ENCODE results near the gene GATAD1.

GATAD1 gene

GRCh38 chr7:92447345-92448204 lies at the start of gene GATAD1:
GATAD1 (plus strand) TSS chr7:92447482; CDS start chr7:92447730, 248 bp downstream.
- DNase-seq, result peak; percentile 91
- Histone ChIP-seq H3F3A (ENCODE audit: insufficient read depth, low read length) (peaks cover 8% of the 10 kb centered on the region; the same call in 1 of the 2 replicates), H2AFZ (ENCODE audit: low read length) (peak within 1 kb of the TSS; percentile 96), H3K27ac (ENCODE audit: low read length) (peak within 1 kb of the TSS; percentile 73; the same call in 1 of the 2 replicates), H3K36me3 (replicated peaks; ENCODE audit: insufficient read depth, low read length) (no peaks in the 10 kb centered on the region), H3K4me2 (ENCODE audit: low read depth, low read length) (peak within 1 kb of the TSS; percentile 68), H3K4me1 (ENCODE audit: low read length) (no peaks in the 10 kb centered on the region), H4K20me1 (ENCODE audit: insufficient read depth, low read length) (no peaks in the 10 kb centered on the region), H3K79me2 (ENCODE audit: low read length) (no peaks in the 10 kb centered on the region), H3K4me3 (ENCODE audit: low read length) (peak within 1 kb of the TSS; percentile 92), H3K27me3 (replicated peaks; ENCODE audit: insufficient read depth, low read length) (no peaks in the 10 kb centered on the region), H3K9ac (ENCODE audit: low read length) (peak within 1 kb of the TSS; percentile 93), H3K9me3 (replicated peaks; ENCODE audit: insufficient read depth, low read length) (no peaks in the 10 kb centered on the region), H3K9me2 (replicated peaks; ENCODE audit: insufficient read depth, low read length) (no peaks in the 10 kb centered on the region)
- TF ChIP-seq EZH2phosphoT487 (IDR thresholded peaks at IDR 0.05; ENCODE audit: low read length) (no peak), CTCF (IDR thresholded peaks at IDR 0.05; ENCODE audit: low read length) (peak; percentile 81; the same call in 1 of the 2 replicates), EZH2 (optimal IDR thresholded peaks at IDR 0.05; ENCODE audit: low read depth, low read length) (no peak)

GRCh38 chr7:92397542-92397941 lies 49.7 kb upstream of the GATAD1 start:
- Histone ChIP-seq H2AFZ (ENCODE audit: low read length) (no peak overlapping the region), H3K9me2 (replicated peaks; ENCODE audit: insufficient read depth, low read length) (no peaks in the 10 kb centered on the region), H3K36me3 (replicated peaks; ENCODE audit: insufficient read depth, low read length) (no peaks in the 10 kb centered on the region; the same call in 1 of the 2 replicates), H3K79me2 (ENCODE audit: low read length) (no peaks in the 10 kb centered on the region), H3K9ac (ENCODE audit: low read length) (no peak overlapping the region), H3K27ac (ENCODE audit: low read length) (no peak overlapping the region), H3K4me3 (ENCODE audit: low read length) (no peak overlapping the region), H3K4me2 (ENCODE audit: low read depth, low read length) (no peak overlapping the region), H3K4me1 (ENCODE audit: low read length) (no peaks in the 10 kb centered on the region), H3K9me3 (replicated peaks; ENCODE audit: insufficient read depth, low read length) (no peaks in the 10 kb centered on the region), H3K27me3 (replicated peaks; ENCODE audit: insufficient read depth, low read length) (no peaks in the 10 kb centered on the region), H4K20me1 (ENCODE audit: insufficient read depth, low read length) (no peaks in the 10 kb centered on the region), H3F3A (ENCODE audit: insufficient read depth, low read length) (no peaks in the 10 kb centered on the region)
- TF ChIP-seq EZH2phosphoT487 (IDR thresholded peaks at IDR 0.05; ENCODE audit: low read length), result no peak
- no peak for TF ChIP-seq EZH2 (optimal IDR thresholded peaks at IDR 0.05; ENCODE audit: low read depth, low read length)
- TF ChIP-seq CTCF (IDR thresholded peaks at IDR 0.05; ENCODE audit: low read length), result no peak
- no peak for DNase-seq

GRCh38 chr7:92400013-92400412 lies 47.3 kb upstream of the GATAD1 start:
- no peak for DNase-seq
- Histone ChIP-seq H3K27me3 (replicated peaks; ENCODE audit: insufficient read depth, low read length) (no peaks in the 10 kb centered on the region), H3K9me2 (replicated peaks; ENCODE audit: insufficient read depth, low read length) (no peaks in the 10 kb centered on the region), H3F3A (ENCODE audit: insufficient read depth, low read length) (no peaks in the 10 kb centered on the region), H3K4me1 (ENCODE audit: low read length) (no peaks in the 10 kb centered on the region), H3K9me3 (replicated peaks; ENCODE audit: insufficient read depth, low read length) (no peaks in the 10 kb centered on the region), H3K36me3 (replicated peaks; ENCODE audit: insufficient read depth, low read length) (no peaks in the 10 kb centered on the region; the same call in 1 of the 2 replicates), H3K9ac (ENCODE audit: low read length) (no peak overlapping the region), H3K4me3 (ENCODE audit: low read length) (no peak overlapping the region), H3K27ac (ENCODE audit: low read length) (no peak overlapping the region), H4K20me1 (ENCODE audit: insufficient read depth, low read length) (no peaks in the 10 kb centered on the region), H2AFZ (ENCODE audit: low read length) (no peak overlapping the region), H3K4me2 (ENCODE audit: low read depth, low read length) (no peak overlapping the region), H3K79me2 (ENCODE audit: low read length) (no peaks in the 10 kb centered on the region)
- TF ChIP-seq EZH2 (optimal IDR thresholded peaks at IDR 0.05; ENCODE audit: low read depth, low read length) (no peak), CTCF (IDR thresholded peaks at IDR 0.05; ENCODE audit: low read length) (no peak), EZH2phosphoT487 (IDR thresholded peaks at IDR 0.05; ENCODE audit: low read length) (no peak)
